ENCODE measurements around the gene OR10AD1.
"Not testable (repeated sequence)": the region's sequence is repeated elsewhere in the genome, so short reads cannot be mapped to it uniquely, and the experiment has no call there.

OR10AD1 gene, protein sequence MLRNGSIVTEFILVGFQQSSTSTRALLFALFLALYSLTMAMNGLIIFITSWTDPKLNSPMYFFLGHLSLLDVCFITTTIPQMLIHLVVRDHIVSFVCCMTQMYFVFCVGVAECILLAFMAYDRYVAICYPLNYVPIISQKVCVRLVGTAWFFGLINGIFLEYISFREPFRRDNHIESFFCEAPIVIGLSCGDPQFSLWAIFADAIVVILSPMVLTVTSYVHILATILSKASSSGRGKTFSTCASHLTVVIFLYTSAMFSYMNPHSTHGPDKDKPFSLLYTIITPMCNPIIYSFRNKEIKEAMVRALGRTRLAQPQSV

DNA sequence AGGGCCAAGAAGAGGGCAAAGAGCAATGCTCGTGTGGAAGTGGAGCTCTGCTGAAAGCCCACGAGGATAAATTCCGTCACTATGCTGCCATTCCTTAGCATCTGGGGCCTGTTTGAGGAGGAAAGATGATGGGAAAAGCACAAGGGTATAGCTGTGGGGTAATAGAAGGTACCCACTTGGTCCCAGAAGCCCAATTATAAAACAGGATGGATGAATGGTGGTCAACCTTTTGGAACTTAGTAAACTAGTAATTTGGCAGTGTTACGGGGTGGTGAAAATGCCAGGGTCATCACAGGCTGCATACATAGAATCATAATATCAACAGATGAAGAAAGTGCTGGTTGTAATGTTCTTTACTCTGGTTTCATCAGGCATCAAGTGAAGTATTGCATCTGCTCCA lies at the start of gene OR10AD1:
OR10AD1 (minus strand) TSS at position 101 of the 400 bp plus-strand sequence; CDS start at position 101, 0 bp downstream.
- DNase-seq, result no peak

- DNase-seq, result no peak
Measured at GRCh38 chr12:48247181-48247966, 44.3 kb upstream of the OR10AD1 start.

- DNase-seq, result no peak
Measured at GRCh38 chr12:48237162-48237561, 34.1 kb upstream of the OR10AD1 start.

DNA sequence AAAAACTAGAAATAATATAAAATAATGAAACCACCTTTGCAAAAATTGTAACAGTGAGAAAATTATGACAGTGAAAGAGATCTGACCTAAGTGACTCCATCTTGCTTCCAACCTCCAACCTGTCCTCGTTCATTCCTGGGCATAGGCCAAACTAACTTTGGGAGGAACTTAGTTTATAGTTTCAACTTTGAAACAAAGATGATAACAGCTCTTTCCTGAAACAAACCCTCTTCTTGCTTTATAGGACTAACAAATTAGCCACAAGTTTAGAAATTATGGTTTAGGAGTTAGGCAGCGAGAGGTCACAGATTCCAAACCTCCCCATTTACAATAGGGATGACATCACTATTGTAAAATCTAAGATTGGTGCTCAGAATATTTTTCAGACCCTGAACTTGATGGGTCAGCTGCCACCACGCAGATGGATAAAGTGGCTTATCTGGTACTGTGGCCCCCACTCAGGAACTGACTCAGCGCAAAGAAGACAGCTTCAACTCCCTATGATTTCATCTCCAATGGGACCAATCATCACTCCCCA lies 32.8 kb upstream of the OR10AD1 start:
- no peak for DNase-seq

GRCh38 chr12:48231169-48231958 lies 28.3 kb upstream of the OR10AD1 start:
- not testable (repeated sequence) for DNase-seq

DNA sequence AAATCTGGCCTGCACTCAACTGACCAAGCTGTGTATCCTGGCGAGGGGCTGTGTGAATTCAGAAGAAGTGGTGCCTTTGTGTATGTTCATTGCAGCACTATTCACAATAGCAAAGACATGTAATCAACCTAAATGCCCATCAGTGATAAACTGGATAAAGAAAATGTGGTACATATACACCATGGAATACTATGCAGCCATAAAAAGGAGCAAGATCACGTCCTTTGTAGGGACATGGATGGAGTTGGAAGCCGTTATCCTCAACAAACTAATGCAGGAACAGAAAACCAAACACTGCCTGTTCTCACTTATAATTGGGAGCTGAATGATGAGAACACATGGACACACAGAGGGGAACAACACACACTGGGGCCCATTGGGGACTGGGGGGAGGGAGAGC lies 21.4 kb upstream of the OR10AD1 start:
- DNase-seq, result not testable (repeated sequence)

DNA sequence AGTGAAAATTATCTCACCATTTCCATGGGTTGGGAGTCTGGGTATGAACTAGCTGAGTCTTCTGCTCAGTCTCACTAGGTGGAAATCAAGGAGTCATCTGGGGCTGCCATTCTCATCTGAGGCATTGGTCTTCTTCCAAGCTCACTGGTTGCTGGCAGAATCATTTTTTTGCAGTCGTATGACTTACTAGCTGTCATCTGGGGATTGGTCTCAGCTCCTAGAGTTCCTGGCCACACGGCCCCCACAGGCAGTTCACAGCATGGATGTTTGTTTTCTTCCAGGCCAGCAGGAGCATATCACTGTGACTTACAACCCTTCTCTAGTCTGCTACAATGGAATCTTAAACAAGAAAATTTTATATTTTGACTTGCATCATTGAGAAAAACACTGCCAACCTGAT lies 18.6 kb upstream of the OR10AD1 start:
- no peak for DNase-seq

DNA sequence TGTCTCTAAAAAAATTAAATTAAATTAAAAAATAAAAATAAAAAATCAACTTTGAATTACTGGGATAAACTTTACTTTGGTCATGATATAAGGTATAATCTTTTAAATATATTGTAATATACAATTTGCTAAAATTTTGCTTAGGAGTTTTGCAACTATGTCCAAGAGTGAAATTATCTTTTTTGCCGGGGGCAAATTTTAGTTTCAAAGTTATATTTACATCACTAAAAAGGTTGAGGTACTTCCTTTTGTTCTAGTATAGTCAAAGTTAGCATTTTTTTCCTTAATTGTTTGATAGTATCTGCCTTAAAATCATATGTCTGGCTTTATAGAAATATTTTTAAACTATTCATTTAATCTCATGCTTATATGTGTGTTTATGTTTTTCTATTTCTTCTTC lies 17.6 kb upstream of the OR10AD1 start:
- no peak for DNase-seq

DNA sequence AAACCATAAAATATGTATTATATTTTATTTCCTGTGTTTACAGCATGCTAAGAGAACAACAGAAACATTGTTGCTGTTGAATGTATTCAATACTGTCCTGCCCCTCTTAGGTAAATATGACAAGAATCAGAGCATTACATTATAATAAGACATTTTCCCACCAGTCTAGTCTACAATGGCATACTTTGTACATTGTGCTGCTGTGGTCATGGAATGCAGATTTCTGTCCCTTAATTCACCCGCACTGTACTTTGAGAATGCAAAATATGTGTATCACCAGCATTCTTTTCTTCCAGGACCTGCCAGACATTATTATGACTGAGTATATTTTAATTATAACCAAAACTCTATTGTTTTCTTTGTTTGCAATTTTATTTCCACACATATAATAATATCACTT lies 16.5 kb upstream of the OR10AD1 start:
- DNase-seq, result no peak

DNA sequence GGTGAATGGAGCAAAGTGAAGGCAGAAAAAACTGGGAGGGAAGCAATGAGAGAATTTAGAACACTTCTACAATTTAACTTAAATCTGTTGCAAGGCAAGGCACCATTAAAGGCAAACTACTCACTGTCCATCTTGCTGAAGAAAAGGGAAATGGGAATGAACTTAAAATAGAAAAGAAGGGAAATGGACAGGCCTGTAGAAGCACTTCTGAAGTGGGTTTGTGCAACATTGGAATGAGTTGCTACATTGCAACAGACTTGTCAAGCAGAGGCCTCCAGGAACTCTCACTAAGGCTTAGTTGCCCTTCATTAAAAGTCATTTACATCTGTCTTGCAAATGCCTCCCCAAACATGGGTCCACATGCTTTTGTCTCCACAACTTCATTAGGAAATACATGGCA lies 13.7 kb upstream of the OR10AD1 start:
- DNase-seq, result no peak

DNA sequence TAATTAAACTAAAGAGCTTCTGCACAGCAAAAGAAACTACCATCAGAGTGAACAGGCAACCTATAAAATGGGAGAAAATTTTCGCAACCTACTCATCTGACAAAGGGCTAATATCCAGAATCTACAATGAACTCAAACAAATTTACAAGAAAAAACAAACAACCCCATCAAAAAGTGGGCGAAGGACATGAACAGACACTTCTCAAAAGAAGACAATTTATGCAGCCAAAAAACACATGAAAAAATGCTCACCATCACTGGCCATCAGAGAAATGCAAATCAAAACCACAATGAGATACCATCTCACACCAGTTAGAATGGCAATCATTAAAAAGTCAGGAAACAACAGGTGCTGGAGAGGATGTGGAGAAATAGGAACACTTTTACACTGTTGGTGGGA lies 6.4 kb upstream of the OR10AD1 start:
- DNase-seq, result not testable (repeated sequence)

- DNase-seq, result no peak
Measured at GRCh38 chr12:48202766-48203165, 326 bp downstream of the OR10AD1 start.

DNA sequence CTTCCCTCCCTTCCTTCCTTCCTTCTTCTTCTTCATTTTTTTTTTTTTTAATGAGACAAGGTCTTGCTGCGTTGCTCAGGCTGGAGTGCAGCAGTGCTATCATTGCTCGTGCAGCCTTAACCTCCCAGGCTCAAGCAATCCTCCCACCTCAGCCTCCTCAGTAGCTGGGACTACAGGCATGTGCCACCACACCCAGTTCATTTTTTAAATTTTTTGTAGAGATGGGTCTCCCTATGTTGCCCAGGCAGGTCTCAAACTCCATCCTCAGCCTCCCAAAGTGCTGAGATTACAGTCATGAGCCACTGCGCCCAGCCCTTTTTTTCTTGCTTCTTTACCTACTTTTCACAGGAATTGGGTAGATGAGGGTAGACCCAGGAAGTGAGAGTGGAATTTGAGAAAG lies 1.6 kb downstream of the OR10AD1 start:
- DNase-seq, result no peak

DNA sequence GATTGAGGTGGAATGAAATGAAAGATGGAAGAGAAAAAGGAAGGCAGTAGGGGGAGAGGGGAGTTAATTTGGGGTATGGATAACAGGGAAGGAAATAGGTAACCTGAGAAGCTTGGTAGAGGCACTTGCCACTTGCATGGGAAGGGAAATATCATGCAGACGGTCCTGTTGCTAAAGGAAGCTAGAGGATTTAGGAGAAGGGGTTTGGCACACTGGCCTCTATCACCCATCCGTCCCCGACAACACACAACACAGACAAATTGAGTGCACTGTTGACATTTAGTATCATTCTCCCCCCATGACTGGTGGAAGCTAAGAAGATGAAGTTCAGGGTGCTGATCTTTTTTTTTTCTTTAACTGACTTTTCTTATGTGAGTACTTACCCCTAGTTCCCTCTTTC lies 2.0 kb downstream of the OR10AD1 start:
- DNase-seq, result no peak

- no peak for DNase-seq
Measured at GRCh38 chr12:48199774-48200221, 3.3 kb downstream of the OR10AD1 start.

DNA sequence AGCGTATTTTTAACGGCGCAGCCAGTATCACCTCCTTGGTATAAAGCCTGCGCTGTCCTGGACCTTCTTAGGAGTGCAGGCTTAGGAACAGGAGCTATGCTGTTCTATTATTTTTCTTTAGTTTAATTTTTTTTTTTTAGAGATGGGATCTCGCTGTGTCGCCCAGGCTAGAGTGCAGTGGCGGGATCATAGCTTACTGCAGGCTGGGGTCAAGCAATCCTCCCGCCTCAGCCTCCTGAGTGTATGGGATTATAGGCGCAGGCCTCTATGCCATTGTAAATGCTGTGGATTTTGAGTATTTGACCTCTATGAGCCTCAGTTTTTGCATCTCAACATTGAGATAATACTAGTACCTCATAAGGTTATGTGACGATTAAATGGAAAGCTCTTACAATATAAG lies 4.1 kb downstream of the OR10AD1 start:
- DNase-seq, result no peak

GRCh38 chr12:48198672-48198971 lies 4.5 kb downstream of the OR10AD1 start:
- peak; percentile 8 for DNase-seq

DNA sequence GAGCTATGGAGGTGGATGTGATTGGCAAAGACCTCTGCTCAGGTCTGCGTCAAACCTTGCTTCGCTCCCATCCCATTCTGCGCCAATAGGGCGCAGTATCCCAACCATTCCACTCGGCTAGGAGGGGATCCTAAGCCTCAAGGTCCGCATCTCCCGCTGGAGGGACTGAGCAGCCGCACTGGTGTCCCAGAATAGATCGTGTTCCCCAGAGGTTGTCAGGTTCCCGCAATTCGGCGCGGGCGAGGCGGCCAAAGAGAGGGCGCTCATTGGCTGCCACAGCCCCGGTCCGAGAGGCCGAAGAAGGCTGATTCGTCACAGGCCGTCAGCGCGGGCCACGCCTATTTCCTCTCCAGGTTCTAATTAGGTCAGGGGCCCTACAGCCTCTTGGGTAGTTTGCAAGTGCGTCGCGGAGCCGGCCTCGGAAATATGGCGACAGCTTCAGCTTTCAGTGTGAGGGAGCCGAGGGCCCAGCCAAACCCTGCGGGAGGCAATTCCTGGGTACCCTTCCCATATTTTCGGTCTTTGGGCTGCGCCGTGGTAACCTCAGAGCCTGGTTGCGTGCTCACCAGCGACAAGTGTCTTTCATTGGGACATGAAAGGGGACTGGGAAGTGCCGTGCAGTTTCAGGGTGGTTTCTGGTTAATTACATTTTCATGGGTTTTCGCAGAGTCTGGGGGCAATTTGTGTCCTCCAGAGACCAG lies 5.0 kb downstream of the OR10AD1 start:
- peak; percentile 87 for DNase-seq

- peak; percentile 55 for DNase-seq
Measured at GRCh38 chr12:48197549-48197970, 5.5 kb downstream of the OR10AD1 start.

DNA sequence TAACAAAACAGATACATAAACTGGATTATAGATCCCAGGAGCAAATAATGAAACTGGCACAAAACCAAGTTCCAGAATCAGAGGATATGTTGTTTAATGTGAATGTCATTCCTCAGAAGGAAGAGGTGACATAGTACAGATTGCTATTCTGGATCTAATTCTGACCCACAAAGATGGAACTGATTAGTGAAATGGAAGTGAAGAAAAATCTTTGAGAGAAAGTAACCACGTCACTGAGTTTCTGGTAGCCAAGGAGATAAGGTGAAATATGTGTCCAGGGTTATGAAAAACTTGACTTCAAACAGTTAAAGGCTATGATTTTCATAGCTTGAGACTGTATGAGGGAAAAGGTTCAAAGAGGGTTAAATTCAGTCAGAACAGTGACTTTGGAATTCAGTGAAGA lies 8.3 kb downstream of the OR10AD1 start:
- DNase-seq, result no peak

DNA sequence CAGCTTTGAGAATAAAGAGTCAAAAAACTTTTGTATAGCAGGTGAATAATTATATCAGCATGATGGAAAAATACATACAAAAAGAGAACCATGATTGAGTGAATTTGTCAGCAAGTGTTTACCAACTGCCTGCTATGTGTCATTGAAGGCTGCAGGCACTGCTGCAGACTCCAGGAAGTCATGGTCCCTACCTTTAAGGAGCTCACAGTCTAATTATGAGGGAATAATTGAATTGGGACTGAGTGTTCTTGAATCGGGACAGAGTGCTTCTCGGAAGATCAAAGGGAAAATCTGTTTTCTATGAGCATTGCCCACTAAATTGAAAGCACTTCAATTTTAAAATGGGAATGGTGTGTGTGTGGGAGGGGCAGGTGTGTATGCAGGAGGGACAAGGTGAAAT lies 9.5 kb downstream of the OR10AD1 start:
- no peak for DNase-seq

DNA sequence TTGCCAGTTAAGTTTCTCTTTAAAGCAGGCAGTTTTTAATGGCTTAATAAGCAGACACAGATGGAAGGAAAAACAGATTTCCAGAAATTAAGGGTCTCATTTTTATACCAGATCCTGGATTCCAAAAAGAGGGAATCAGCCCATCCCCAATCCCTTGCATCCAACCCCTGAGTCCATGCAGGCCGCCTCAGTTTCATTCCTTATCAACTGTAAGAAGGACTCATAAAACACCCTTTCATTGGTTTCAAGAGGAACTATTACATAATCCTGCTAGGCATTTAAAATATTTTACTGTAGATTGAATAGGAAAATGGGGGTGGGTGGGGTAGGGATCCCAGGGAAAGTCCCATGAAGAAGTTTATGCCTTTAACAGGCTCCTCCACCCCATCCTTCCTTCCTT lies 10.2 kb downstream of the OR10AD1 start:
- no peak for DNase-seq

GRCh38 chr12:48191096-48191495 lies 12.0 kb downstream of the OR10AD1 start:
- DNase-seq, result no peak
